ENCODE results near the gene NRDC. TPM values are rescaled to one million over a fixed set of nuclear protein-coding genes. Genes with fewer than 3 reads are reported as not detected.

NRDC gene
- total and polyA plus RNA-seq, 2 of the 8 experiments (the other 6 are each of a cell fraction or from before 2014, with no cell fraction given), result 70.2 to 182 TPM

DNA sequence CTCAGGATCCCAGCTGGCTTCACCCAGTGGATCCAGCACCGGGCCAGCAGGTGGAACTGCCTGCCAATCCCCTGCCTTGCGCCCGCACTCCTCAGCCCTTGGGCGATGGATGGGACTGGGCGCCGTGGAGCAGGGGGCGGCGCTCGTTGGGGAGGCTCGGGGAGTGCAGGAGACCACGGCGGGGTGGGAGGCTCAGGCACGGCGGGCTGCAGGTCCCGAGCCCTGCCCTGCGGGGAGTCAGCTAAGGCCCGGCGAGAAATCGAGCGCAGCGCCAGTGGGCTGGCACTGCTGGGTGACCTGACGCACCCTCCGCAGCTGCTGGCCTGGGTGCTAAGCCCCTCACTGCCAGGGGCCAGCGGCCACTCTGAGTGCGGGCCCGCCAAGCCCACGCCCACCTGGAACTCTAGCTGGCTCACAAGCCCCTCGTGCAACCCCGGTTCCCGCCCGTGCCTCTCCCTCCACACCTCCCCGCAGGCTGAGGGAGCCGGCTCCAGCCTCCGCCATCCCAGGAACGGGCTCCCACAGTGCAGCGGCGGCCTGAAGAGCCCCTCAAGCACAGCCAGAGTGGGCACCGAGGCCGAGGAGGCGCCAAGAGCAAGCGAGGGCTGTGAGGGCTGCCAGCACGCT is 31.1 kb downstream of the NRDC start:
- Histone ChIP-seq H4K5ac (ENCODE audit: insufficient read length, low read depth, low read length) (no peak overlapping the region), H4K8ac (ENCODE audit: extremely low read depth, insufficient read depth, low read length) (no peak overlapping the region), H3K27me3 (replicated peaks in 1 of 4; ENCODE audit: control insufficient read depth in 3 of 4, extremely low read depth in 1 of 4, insufficient read depth in 3 of 4, low read length in 3 of 4) (no peaks in the 10 kb centered on the region), H2AFZ (ENCODE audit: low read length) (no peak overlapping the region), H3K14ac (ENCODE audit: insufficient read length) (no peak overlapping the region), H3K79me1 (ENCODE audit: low read depth, low read length) (no peaks in the 10 kb centered on the region), H2BK5ac (ENCODE audit: low read depth, low read length) (no peak overlapping the region), H4K20me1 (replicated peaks in 1 of 2; ENCODE audit: control insufficient read depth in 1 of 2, insufficient read depth in 2 of 2, low read length in 2 of 2) (no peaks in the 10 kb centered on the region), H3K36me3 (ENCODE audit: control insufficient read depth in 2 of 4, insufficient read depth in 4 of 4, low read length in 3 of 4) (peaks cover 0 to 8% (median 0%) of the 10 kb centered on the region in 4 experiments; a peak in 2 of 8 replicates), H4K91ac (replicated peaks; ENCODE audit: insufficient read length, low read length) (no peak overlapping the region), H3K18ac (ENCODE audit: extremely low read depth, low read length) (no peak overlapping the region), H3K27ac (ENCODE audit: low read depth, low read length) (no peak overlapping the region), H2BK120ac (replicated peaks; ENCODE audit: low read depth, low read length) (no peak overlapping the region), H2BK20ac (ENCODE audit: low read length) (no peak overlapping the region), H3K23me2 (ENCODE audit: low read depth, low read length) (no peaks in the 10 kb centered on the region; the same call in 1 of the 2 replicates), H2AK5ac (ENCODE audit: low read depth, low read length) (no peak overlapping the region), H2BK15ac (ENCODE audit: low read length) (no peak overlapping the region), H3K56ac (replicated peaks; ENCODE audit: insufficient read length, low read depth, low read length) (no peak overlapping the region), H3K4me2 (ENCODE audit: insufficient read depth in 1 of 2, low read depth in 2 of 2, low read length in 2 of 2) (no peak overlapping the region), H3K4me3 (ENCODE audit: extremely low read depth in 1 of 4, insufficient read depth in 2 of 4, low read depth in 3 of 4, low read length in 4 of 4) (no peak overlapping the region), H3K4ac (replicated peaks; ENCODE audit: insufficient read length, low read depth, low read length) (no peak overlapping the region), H3K9ac (replicated peaks in 1 of 4; ENCODE audit: extremely low read depth in 1 of 4, low read depth in 3 of 4, low read length in 3 of 4) (no peak overlapping the region), H3K79me2 (ENCODE audit: control insufficient read depth in 1 of 2, insufficient read depth in 2 of 2, low read length in 2 of 2) (peaks cover 0 to 30% of the 10 kb centered on the region in 2 experiments; a peak in 3 of 4 replicates), H3K4me1 (replicated peaks in 1 of 4; ENCODE audit: control insufficient read depth in 3 of 4, insufficient read depth in 4 of 4, low read length in 3 of 4) (peaks cover 0 to 4% (median under 1%) of the 10 kb centered on the region in 4 experiments; a peak in 4 of 7 replicates), H2BK12ac (ENCODE audit: low read depth, low read length) (no peak overlapping the region), H3K23ac (ENCODE audit: insufficient read length) (no peak overlapping the region), H3K9me3 (ENCODE audit: insufficient read depth in 2 of 2, low read depth in 1 of 2, low read length in 1 of 2) (peaks cover 0 to 8% of the 10 kb centered on the region in 2 experiments; a peak in 1 of 4 replicates)
- no peak for DNase-seq (ENCODE audit: low read depth in 1 of 2, low spot score in 2 of 2)
- TF ChIP-seq CBX5 (IDR thresholded peaks at IDR 0.05; ENCODE audit: low read depth, low read length) (no peak), EGR1 (IDR thresholded peaks at IDR 0.05; ENCODE audit: borderline replicate concordance, low read depth, low read length) (no peak), ZNF274 (IDR thresholded peaks at IDR 0.05; ENCODE audit: borderline replicate concordance, extremely low read depth, low read length) (no peak), CHD2 (IDR thresholded peaks at IDR 0.05; ENCODE audit: low read length) (no peak), PHF8 (conservative IDR thresholded peaks at IDR 0.05; ENCODE audit: low read depth, low read length) (no peak), BCL11A (IDR thresholded peaks at IDR 0.05; ENCODE audit: low read depth in 2 of 2, low read length in 2 of 2) (no peak), KDM4A (IDR thresholded peaks at IDR 0.05; ENCODE audit: low read depth, low read length, severe bottlenecking) (no peak)
- FAIRE-seq, result no peak
- WGBS, 2 experiments (ENCODE audit: extremely low coverage in 1 of 2, insufficient coverage in 1 of 2, insufficient read length in 1 of 2, insufficient replicate concordance in 2 of 2, low coverage in 1 of 2, low lambda C conversion rate in 2 of 2, missing lambda C conversion rate in 1 of 2), result 98% methylated on average over 24 of the region's 42 CpGs; no CpG with 5 or more reads in 1 of the 2 experiments
- CTCF ChIA-PET (ENCODE audit: partially characterized antibody), result interaction anchor here (0.8 to 2.1 kb wide), 3 partner anchors 32 to 155 kb away, joined by 3 to 8 read pairs (median 3); no protein-coding TSS in a partner anchor
- POLR2A ChIA-PET (ENCODE audit: partially characterized antibody), result interaction anchor here (1.6 kb wide), 1 partner anchor 12 kb away, joined by 4 read pairs; no protein-coding TSS in a partner anchor

All from H1 (cell line).